HG03521 (cell line): ENCODE data around the gene C12orf57.

Source experiments
- ATAC-seq: cut with Tn5 transposase; IDR thresholded peaks from one replicate; pipeline ENCODE4 v1.9.1; 2021; ENCODE audit warnings: mild to moderate bottlenecking, moderate library complexity; ENCODE audit not compliant: unreplicated experiment

C12orf57 gene

DNA sequence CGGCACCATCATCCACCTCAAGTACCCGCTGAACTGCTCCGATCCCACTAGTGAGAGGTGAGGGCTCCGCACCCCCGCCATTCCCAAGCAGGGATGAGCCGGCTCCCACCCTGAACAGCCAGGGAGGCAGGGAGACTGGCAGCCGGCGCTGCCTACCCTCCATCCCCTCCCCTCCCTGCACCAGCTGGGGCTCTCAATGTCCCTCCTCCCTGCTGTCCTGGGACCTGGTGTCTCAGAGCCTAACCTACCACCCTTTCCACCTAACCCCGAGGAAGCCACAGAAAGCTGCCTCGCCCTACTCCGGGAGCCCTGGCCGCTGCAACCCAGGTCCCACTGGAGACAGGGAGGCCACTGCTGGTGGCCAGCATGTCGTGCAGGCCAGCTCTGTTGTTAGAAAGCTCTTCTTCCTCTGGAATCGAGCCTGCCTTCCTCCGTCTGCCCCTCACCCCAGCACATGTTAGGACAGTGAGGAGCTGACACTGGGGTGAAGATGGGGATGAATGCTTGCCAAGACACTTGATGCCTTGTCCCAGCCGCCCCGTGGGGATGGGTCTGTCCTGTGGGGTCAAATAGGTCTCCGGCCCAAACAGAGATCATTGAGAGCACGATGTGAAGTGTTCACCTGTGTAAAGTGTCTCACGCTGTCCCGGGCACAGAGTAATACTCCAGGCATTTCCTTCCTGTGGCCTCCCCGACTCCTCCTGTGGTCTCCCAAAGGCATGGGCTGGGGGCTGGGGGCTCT, 8.5 kb downstream of the C12orf57 start:
- ATAC-seq: no peak

DNA sequence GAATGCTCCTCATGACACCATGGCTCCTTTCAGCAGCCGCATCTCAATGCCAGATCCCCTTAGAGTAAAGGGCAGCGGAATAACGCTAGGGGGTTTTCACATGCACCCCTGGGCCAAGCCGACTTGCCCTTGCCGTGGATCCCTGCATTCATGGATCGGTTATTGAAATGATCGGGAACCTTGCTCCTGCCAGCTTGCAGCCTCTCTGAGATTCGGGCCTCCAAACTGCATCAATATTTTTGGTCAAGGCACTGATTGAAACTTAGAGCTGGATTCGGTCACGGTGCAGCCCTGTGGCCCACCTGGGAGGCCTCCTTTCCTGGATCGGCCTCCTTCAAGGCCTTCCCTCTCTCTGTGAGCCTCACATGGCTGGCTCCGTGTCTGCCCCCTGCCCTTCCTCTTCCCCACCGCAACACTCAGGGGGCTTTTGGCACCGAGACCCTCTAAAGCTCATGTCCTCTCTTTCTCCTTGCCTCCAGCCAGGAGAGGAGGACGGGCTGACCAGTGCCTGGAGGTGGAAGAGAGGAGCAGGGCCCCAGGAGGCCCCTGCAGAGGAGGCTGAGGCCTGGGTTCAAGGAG, 9.1 kb downstream of the C12orf57 start:
- no peak for ATAC-seq

DNA sequence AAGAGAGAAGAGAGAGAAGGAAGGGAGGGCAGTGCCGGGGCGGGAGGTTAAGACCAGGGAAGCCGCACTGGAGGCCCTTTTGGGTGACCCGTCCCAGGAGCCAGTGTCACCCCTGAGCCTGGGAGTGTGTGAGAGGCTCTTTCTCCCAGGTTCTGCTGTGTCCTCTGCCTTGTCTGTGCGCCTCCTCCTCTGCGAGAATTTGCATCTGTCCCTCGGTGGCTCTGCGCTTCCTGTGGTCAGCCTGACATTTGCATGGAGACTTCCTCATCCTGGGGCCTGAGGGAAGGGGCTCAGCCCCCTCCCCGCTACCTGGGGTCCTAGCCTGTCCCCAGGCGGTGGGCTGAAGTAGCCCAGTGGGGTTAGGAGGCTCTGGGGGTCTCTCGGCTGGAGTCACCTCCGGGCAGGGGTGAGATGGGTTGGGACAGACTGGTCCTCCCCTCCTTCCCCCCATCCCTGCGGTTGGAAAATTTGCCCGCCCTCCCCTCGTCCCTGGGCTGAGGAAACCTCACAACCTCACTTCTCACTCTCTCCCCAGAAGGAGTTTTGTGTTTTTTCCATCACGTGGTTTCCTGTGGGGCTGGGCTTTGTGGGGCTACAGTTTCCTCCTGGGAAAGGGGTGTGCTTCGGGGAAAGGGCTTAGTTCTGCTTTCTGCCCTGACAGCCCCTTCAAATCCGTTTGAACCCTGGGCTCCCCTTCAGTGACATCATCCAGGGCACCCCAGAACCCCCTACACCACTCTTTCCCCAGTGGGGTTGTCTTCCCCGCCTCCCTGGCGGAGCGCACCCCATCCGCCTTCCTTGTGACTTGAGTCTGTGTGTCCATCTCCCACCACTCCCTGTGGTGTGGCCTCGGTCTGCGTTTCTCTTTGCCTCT, 9.9 kb downstream of the C12orf57 start:
- ATAC-seq: peak; percentile 46

DNA sequence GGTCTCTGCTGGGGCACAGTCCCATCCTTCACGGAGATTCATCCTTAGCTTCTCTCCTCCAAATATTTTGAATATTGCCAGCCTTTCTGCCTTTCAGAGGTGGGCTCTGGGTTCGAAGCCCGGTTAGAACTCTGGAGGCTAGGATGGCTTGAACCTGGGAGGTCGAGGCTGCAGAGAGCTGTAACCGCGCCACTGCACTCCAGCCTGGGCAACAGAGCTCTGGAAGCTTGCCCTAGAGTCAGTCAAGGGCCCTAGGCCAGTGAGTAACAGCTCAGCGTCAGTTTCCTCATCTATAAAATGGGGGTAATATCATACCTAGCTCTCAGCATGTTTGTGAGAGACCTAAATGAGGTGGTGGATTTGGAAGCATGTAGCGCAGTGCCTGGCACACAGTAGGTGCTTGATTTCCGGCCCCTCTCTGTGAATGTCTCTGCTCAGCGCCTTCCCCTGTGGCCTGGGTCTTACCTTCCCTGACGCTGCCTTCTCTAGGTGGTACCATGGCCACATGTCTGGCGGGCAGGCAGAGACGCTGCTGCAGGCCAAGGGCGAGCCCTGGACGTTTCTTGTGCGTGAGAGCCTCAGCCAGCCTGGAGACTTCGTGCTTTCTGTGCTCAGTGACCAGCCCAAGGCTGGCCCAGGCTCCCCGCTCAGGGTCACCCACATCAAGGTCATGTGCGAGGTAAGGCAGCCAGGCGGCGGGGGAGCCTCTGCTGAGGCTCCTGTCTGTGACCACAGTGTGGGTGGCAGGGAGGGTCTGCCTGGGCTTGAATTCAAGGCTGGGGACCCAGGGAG, 10.7 kb downstream of the C12orf57 start:
- ATAC-seq: no peak

DNA sequence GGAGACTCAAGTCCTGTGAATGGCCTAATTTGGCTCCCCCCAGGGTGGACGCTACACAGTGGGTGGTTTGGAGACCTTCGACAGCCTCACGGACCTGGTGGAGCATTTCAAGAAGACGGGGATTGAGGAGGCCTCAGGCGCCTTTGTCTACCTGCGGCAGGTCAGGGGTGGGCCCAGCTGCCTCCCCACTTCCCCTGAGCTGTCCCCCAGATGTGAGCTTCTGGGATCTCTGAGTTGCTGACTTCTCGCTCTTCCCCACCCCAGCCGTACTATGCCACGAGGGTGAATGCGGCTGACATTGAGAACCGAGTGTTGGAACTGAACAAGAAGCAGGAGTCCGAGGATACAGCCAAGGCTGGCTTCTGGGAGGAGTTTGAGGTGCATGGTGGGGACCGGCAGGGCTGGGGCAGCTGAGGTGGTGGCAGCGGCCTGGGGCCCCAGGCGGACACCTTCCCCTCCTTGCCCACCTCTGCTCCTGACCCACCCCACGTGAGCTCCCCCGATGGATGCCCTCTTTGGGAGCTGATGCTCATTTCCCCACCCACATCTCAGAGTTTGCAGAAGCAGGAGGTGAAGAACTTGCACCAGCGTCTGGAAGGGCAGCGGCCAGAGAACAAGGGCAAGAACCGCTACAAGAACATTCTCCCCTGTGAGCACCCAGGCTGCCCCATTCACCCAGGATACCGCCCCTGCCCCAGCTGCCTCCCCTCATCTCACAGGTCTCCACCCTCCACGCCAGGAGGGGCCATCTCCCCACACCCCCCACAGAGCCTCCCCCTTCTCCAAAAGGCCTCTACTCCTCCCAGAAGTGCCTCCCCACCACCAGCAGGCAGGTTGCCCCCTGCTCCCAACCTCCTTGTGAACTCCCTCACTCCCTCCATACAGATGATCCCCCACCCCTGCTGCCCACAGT, 11.5 kb downstream of the C12orf57 start:
- ATAC-seq: no peak

DNA sequence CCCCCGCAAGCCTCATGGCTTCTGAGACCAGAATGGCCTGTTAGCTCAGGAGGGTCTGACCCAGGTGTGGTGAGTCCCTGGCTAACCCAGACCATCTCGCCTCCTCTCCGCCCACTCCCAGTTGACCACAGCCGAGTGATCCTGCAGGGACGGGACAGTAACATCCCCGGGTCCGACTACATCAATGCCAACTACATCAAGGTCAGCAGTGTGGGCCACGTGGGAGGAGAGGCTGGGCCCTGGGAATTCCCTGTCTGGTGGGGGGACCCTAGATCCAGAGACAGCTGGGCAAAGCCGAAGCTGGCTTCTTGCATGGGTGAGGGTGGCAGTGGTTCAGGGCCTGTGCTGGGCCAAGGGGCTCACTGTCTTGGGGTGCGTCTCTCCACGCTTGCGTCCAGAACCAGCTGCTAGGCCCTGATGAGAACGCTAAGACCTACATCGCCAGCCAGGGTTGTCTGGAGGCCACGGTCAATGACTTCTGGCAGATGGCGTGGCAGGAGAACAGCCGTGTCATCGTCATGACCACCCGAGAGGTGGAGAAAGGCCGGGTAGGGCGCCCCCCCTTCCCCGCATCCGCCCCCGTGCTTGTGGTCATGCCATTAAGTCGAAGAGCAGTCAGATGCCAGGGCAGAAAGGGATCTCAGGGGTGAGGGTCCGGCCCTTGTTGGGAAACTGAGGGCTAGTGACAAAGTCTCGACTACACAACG, 12.4 kb downstream of the C12orf57 start:
- no peak for ATAC-seq

DNA sequence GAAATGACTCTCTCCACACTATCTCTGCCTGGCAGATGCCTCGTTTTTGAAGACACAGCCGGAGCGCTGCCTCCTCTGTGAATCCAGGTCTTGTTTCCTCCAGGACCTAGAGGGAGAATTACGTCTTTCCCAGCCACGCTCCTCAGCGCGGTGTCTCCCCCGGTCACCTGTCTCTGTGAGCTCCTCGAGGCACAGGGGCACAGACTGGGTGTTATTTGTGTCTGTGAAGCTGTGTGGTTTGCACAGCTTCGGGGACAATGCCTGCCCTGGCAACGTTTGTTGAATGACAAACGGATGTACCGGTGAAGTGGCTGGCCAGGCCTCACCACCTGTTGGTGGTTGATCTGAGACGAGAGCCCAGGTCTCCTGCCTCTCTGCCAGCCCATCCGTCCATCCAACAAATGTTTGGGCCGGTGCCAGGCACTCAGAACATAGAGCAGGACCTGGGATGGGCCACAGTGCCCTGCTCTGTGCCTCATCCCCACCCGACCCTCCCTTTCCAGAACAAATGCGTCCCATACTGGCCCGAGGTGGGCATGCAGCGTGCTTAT, 13.4 kb downstream of the C12orf57 start:
- ATAC-seq: no peak

DNA sequence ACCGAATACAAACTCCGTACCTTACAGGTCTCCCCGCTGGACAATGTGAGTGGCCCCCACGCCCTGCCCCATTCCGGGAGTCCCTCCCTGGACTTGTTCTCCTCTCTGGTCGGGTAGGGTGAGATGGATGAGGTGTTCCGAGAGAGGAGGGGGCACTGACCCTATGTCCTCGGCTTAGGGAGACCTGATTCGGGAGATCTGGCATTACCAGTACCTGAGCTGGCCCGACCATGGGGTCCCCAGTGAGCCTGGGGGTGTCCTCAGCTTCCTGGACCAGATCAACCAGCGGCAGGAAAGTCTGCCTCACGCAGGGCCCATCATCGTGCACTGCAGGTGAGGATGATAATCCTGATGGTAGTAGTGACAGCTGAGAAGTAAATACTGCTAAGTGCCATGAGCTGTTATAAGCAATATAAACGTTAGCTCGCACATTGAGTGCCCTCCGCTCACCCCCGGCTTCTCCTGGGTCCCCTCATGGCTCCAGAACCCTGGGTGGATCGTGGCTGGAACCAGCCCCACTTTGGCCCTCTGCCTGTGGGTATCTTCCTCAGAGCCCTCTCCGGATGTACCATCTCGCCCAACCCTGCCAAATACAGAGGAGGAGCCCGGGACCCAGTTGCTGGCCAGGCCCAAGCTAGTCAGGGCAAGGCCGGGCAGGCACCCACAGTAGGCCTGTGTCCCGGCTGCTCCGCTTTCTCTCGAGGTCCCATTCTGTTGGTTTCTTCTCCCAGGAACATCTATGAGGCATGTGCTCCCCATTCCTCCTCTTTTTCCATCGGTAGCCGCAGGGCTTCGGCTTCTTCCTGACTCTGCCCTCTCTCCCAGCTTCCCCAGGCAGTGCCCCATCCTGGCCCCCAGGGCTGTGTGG, 14.2 kb downstream of the C12orf57 start:
- no peak for ATAC-seq

DNA sequence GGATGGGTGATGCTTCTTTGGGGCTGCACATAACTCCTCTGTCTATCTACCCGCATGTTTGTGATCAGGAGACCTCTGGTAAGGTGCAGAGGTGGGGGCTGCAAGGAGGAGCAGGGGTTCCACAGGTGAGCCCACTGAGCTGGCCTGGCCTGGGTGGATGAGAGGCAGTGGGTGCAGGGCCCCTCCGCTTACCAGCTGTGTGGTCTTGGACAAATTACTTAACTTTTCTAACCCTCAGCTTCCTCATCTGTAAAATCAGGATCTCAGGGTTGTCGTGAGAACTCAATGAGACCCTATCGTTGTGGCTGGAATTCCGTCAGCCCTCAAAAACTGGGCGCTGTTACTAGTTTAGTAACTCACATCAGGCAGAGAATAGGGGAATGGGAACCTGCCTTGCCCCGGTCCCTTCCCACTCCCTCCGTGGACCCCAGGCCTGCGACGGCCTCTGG, 14.8 kb downstream of the C12orf57 start:
- ATAC-seq: no peak

DNA sequence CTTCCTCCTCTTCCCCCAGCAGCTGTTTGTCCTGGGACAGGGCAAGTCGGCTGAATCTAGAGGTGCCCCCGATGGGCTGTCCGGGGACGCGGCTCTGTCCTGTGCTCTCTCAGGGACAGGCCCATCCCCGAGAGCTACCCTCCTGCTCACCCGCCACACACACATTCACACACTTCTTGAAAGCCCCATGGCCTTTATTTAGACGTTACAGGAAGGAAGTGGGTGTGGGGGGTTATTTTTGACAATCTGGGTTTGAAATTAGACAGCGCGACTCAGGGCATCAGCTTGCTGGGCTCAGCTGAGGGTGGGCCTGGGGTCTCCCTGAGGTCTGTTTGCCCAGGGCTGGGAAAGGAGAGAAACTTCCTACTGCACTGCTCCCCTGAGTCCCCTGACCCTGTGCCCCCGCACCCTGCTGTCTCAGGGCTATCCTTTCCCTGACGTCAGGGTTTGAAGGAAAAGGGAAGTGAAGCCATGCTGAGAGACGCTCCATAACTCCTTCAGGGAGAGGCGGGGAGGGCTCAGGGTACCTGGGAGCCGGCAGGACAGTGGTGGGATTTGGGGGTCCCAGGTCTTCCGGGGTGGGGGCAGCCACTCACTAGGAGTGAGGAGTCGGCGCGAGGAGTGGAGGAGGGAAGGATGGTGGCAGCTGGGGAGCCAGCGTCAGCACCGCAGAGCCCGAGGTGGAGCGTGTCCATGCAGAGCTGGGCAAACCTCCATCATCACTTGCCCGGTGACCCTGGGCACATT, 15.4 kb downstream of the C12orf57 start:
- peak; percentile 38 for ATAC-seq

DNA sequence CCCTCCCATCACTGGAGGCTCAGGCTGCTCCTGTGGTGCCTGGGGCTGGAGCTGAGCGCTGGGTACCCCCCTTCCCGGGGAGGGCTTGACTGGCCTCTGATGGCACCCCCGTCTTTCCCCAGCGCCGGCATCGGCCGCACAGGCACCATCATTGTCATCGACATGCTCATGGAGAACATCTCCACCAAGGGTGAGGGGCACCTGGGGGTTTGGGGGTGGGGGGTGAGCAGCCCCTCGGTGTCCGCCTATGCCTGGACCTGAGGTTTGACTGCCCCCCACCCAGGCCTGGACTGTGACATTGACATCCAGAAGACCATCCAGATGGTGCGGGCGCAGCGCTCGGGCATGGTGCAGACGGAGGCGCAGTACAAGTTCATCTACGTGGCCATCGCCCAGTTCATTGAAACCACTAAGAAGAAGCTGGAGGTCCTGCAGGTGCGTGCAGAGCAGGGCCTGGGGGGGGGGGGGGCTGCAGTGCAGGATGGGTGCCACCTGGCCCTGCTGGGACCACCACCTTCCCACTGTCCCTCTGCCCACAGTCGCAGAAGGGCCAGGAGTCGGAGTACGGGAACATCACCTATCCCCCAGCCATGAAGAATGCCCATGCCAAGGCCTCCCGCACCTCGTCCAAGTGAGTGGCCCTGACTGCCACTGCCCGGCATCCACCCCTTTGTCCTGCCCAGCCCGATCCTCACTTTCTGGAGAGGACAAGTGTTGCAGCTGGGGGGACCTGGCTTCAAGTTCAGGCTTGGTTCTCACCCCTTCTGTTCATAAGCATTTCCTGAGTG, 16.2 kb downstream of the C12orf57 start:
- ATAC-seq: no peak

DNA sequence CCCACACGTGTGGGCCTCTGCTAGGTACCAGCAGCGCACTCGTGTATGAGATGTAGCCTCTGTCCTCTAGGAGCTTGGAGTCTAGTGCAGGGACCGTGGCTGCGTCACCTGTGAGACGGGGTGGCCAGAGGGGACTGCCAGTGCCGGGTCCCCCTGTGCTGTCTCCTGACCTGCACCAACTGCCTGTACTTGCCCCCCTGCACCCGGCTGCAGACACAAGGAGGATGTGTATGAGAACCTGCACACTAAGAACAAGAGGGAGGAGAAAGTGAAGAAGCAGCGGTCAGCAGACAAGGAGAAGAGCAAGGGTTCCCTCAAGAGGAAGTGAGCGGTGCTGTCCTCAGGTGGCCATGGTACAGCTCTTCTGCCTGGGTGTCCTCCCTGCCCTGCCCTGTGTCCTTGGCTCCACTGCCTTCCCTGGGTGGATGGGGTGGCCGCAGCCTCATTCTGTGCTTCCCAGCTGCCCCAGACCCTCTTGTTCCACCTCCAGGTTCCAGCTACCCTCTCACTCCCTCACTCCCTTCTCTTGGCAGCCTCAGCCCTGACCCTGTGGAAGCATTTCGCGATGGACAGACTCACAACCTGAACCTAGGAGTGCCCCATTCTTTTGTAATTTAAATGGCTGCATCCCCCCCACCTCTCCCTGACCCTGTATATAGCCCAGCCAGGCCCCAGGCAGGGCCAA, 16.9 kb downstream of the C12orf57 start:
- no peak for ATAC-seq

DNA sequence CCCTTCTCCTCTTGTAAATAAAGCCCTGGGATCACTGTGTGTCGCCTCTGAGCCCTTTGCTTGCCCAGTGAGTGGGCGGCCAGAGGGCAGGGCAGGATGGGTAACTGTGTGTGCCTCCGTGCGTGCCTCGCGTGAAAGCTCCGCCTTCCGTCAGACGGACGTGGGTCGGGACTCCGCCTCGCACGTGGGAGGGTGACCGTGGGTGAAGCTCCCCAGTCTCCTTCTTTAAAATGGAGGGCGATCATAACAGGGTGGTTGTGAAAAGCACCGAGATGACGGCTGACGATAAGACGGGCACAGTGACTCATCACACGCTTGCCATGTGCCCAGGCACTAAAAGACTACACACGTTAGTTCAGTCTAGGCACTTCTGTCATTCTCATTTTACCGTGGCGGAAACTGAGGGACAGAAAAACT, 17.5 kb downstream of the C12orf57 start:
- no peak for ATAC-seq

DNA sequence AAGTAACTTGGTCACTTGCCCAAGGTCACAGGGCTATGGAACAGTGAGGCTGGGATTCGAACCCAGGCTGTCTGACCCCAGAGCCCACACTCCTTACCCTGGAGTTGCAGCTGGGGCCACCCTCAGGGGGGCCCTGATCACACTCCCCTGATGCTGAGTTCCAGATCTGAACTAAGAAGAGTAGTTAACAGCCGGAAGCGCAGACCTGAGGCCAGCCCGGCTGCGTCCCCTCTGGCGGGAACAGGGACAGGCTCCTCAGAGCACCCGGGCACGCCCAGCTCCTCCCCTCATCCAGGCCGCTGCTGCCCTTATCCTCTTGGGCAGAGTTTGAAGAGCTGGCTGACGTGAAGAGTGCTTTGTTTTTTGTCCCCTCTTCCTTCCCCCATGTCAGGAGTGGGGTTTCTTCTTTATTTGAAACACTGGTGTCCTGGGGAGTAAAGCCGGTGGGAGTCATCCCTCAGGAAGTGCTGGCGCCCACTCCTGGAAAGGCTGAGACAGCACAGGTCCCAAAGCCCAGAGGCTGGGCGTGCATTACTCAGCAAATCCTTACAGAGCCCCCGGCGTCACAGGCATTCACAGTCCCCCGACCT, 18.0 kb downstream of the C12orf57 start:
- no peak for ATAC-seq

DNA sequence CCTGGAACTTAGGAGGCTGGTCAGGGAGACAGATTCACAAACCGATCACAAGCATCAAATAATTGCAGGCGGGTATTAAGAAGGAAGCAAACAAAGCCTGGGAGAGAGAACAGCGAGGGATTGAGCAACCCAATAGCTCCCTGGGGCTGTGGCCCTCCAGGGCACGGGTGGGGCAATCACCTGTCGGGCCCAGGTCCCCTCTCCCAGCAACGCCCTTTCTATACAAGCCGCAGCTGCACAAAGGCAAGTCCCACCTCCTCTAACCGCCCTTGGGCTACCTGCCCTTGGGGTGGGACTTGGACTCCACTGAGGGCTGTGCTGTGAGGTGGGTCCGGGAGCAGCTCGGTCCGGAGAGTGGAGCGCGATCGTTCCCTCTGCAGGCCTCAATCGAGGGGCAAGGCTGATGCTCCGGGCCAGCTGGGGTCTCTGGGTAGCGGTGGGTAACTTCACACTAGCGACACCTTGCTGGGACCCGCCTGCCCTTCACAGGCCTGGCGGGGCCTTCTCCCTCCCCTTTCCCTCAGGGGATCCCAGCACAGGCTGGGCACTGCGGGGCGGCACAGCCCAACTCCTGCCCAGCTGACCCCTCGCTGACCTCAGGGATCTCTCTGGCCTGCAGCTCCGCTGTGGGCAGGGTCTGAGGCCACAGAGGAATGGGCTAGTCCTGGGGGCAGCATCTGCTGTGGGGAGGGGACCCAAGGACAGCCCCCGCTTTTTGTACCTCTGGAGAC, 18.6 kb downstream of the C12orf57 start:
- no peak for ATAC-seq
